K562 (cell line): ENCODE measurements around the gene PDK1. TPM values are rescaled to one million over a fixed set of nuclear protein-coding genes. Genes with fewer than 3 reads are reported as not detected.
A peak's percentile ranks its signal among the peaks of the same experiment; 100 is the strongest.

Source experiments
- ATAC-seq: fragments of 200-7000 bp; cut with Tn5 transposase; 3 replicates; pipeline ENCODE4 v1.9.1; 2020; ENCODE audit warnings: moderate library complexity
- BruUV-seq: library from RNA; stranded (reverse); fragments of 400-500 nt; replicated peaks from 2 replicates; lab custom pipeline; 2021; lab: Mats Ljungman, UMichigan
- CTCF ChIA-PET: fragments of 300-600 bp; formaldehyde crosslinking; extraction: SDS; loops from one replicate; lab custom pipeline; 2021; ENCODE audit warnings: low intra/inter-chr PET ratio; lab: Yijun Ruan, JAX
- POLR2A ChIA-PET: fragments of 300-600, 350-650 bp; sonication (Branson Sonifier 250); formaldehyde crosslinking; extraction: SDS; loops from one replicate; lab custom pipeline; 2021; ENCODE audit warnings: antibody characterized with exemption, inconsistent platforms; lab: Yijun Ruan, JAX
- DNase-seq, 4 experiments: peaks; one replicate each; pipeline versions ENCODE4 v3.0.0 to v3.0.0-alpha.2; 2011 to 2018; ENCODE audit warnings: low spot score in 3 of 4, mixed read lengths in 3 of 4; ENCODE audit errors: extremely low read depth in 1 of 4
- FAIRE-seq: peaks from 2 replicates; lab custom pipeline; 2011; peaks lifted over from hg19 to GRCh38; lab: Jason Lieb, UNC
- H2AFZ ChIP-seq: 2 replicates; pipeline ENCODE4 v1.6.0; 2011; ENCODE audit warnings: low read depth, low read length, control low read depth, inconsistent platforms
- H3K27ac ChIP-seq: fragments of 200-600 bp; 3 replicates; pipeline ENCODE4 v1.8.0; 2011; ENCODE audit warnings: low read depth, mild to moderate bottlenecking, control low read depth, inconsistent platforms, low read length, moderate library complexity, mixed read lengths; ENCODE audit errors: extremely low read depth
- H3K27me3 ChIP-seq, 2 experiments: fragments of 300-600 bp in 1 of 2; 2 replicates in 1 of 2; 3 replicates in 1 of 2; pipeline versions ENCODE4 v1.6.0 to v1.8.0; 2011; ENCODE audit warnings: inconsistent platforms in 2 of 2, low read length in 2 of 2, mild to moderate bottlenecking in 1 of 2, mixed read lengths in 1 of 2, moderate library complexity in 1 of 2; ENCODE audit not compliant: control insufficient read depth in 2 of 2, insufficient read depth in 2 of 2
- H3K36me3 ChIP-seq: fragments of 300-600 bp; 3 replicates; pipeline ENCODE4 v1.8.0; 2011; ENCODE audit warnings: mild to moderate bottlenecking, low read length, inconsistent platforms; ENCODE audit not compliant: control insufficient read depth, insufficient read depth
- H3K4me1 ChIP-seq, 2 experiments: fragments of 200-600 bp in 1 of 2; replicated peaks in 1 of 2; 2 replicates in 1 of 2; 3 replicates in 1 of 2; pipeline versions ENCODE4 v1.5.1 to v1.8.0; 2011; ENCODE audit warnings: inconsistent platforms in 2 of 2, low read length in 2 of 2, mild to moderate bottlenecking in 1 of 2, mixed read lengths in 1 of 2, moderate library complexity in 1 of 2; ENCODE audit not compliant: control insufficient read depth in 2 of 2, insufficient read depth in 2 of 2
- H3K4me2 ChIP-seq: 2 replicates; pipeline ENCODE4 v1.6.1; 2011; ENCODE audit warnings: low read length, control low read depth, inconsistent platforms, mixed read lengths; ENCODE audit not compliant: insufficient read depth
- H3K4me3 ChIP-seq: fragments of 200-600 bp; sonication (generic), shearing (Covaris generic); 2 replicates; pipeline ENCODE4 v1.5.1; 2016; ENCODE audit warnings: control low read depth, inconsistent platforms
- H3K79me2 ChIP-seq: fragments of 200-600 bp; 3 replicates; pipeline ENCODE4 v1.8.0; 2011; ENCODE audit warnings: low read length, inconsistent platforms; ENCODE audit not compliant: control insufficient read depth, insufficient read depth
- H3K9ac ChIP-seq, 2 experiments: 2 replicates each; pipeline versions ENCODE4 v1.6.0 to v1.6.1; 2011; ENCODE audit warnings: low read depth in 2 of 2, low read length in 2 of 2, control low read depth in 1 of 2, inconsistent platforms in 1 of 2, mild to moderate bottlenecking in 1 of 2, mixed read lengths in 1 of 2; ENCODE audit not compliant: insufficient read depth in 1 of 2
- H3K9me1 ChIP-seq: one replicate; pipeline ENCODE4 v1.6.0; 2011; ENCODE audit warnings: inconsistent platforms, mild to moderate bottlenecking, low read length, moderate library complexity; ENCODE audit not compliant: control insufficient read depth, insufficient read depth
- H3K9me3 ChIP-seq: replicated peaks from 2 replicates; pipeline ENCODE4 v1.5.1; 2011; ENCODE audit warnings: low read depth, low read length, inconsistent platforms; ENCODE audit not compliant: control insufficient read depth, insufficient read depth
- H4K20me1 ChIP-seq: replicated peaks from 2 replicates; pipeline ENCODE4 v1.6.1; 2011; ENCODE audit warnings: low read length, inconsistent platforms, mixed read lengths; ENCODE audit not compliant: control insufficient read depth, insufficient read depth
- DPF2 ChIP-seq: fragments of 450-650 bp; IDR thresholded peaks from 2 replicates; pipeline ENCODE4 v1.6.1; 2016
- FOSL1 ChIP-seq: fragments of 200-800 bp; sonication (Bioruptor generic); conservative IDR thresholded peaks from 2 replicates; pipeline ENCODE4 v1.6.1; 2016; ENCODE audit warnings: missing genetic modification characterization, missing compliant biosample characterization
- NFIC ChIP-seq: fragments of 450-650 bp; IDR thresholded peaks from 2 replicates; pipeline ENCODE4 v1.6.1; 2017; ENCODE audit warnings: mild to moderate bottlenecking, inconsistent platforms
- RAD21 ChIP-seq, 2 experiments: fragments of 250-450 bp in 1 of 2; fragments of 450-650 bp in 1 of 2; sonication (Bioruptor Pico) in 1 of 2; formaldehyde crosslinking in 1 of 2; IDR thresholded peaks in 1 of 2; conservative IDR thresholded peaks in 1 of 2; 2 replicates each; pipeline versions ENCODE4 v1.4.0 to v1.8.0; 2020 to 2022; ENCODE audit warnings: mild to moderate bottlenecking in 2 of 2, moderate library complexity in 1 of 2
- RBBP5 ChIP-seq: fragments of 200-600 bp; sonication (generic); IDR thresholded peaks from 2 replicates; pipeline ENCODE4 v1.6.1; 2012; ENCODE audit warnings: borderline replicate concordance, mild to moderate bottlenecking, low read length, control low read depth, inconsistent platforms; ENCODE audit not compliant: insufficient read depth, poor library complexity, severe bottlenecking
- SMARCA4 ChIP-seq: fragments of 450-650 bp; IDR thresholded peaks from 2 replicates; pipeline ENCODE4 v1.6.1; 2016
- TCF3 ChIP-seq: sonication (generic); formaldehyde crosslinking; IDR thresholded peaks from 2 replicates; pipeline ENCODE4 v1.4.0; 2020; ENCODE audit warnings: mild to moderate bottlenecking, missing genetic modification reagents
- ZNF324 ChIP-seq: fragments of 250-450 bp; sonication (Bioruptor Pico); IDR thresholded peaks from 2 replicates; pipeline ENCODE4 v1.4.0; 2020; ENCODE audit warnings: mild to moderate bottlenecking
- WGBS: fragments of 100-300 bp; shearing (Covaris generic); methylation state at CpG from one replicate; pipeline ENCODE4 v1.1.6; 2016; ENCODE audit warnings: low coverage, mixed read lengths; ENCODE audit not compliant: insufficient coverage; ENCODE audit errors: missing lambda C conversion rate; 5-methylcytosine and 5-hydroxymethylcytosine counted together
- in situ Hi-C: fragments of 300-500 bp; cut with MboI; formaldehyde crosslinking; loops from 4 replicates; pipeline ENCODE4 v1.15.0; 2018; ENCODE audit warnings: inconsistent platforms, mixed read lengths
- intact Hi-C: fragments of 100-400 bp; cut with micrococcal nuclease; formaldehyde crosslinking; loops from 2 replicates; pipeline ENCODE4 v1.14.2; 2022
- polyA plus RNA-seq, 8 experiments: library from polyadenylated mRNA; depleted of rRNA in 4 of 8; stranded (reverse) in 5 of 8; unstranded in 3 of 8; fragments of >200 nt; fragmentation: Nextera tagmentation in 2 of 8; fragmentation: Illumina TruSeq in 1 of 8; extraction: Ambion mirVana in 2 of 8; extraction: Trizol in 1 of 8; gene quantifications; 2 replicates each; pipeline versions ENCODE4 v1.2.1 to v1.2.3, GENCODE V29; 2011 to 2014; ENCODE audit warnings: inconsistent platforms in 1 of 8, missing spikeins in 1 of 8
- total RNA-seq, 7 experiments: library from RNA; depleted of rRNA in 6 of 7; stranded (reverse); fragments of >200 nt in 6 of 7; fragmentation: Illumina TruSeq in 2 of 7; extraction: Trizol in 2 of 7; gene quantifications; 2 replicates each; pipeline versions ENCODE4 v1.2.1 to v1.2.3, GENCODE V29; 2011 to 2021; ENCODE audit warnings: low replicate concordance in 1 of 7
- TF ChIP-seq, protein P1 (sequence below): sonication (generic); formaldehyde crosslinking; IDR thresholded peaks from 2 replicates; pipeline ENCODE4 v1.4.0; 2020; ENCODE audit warnings: mild to moderate bottlenecking, missing genetic modification reagents

Gene PDK1
- total and polyA plus RNA-seq, 9 of the 15 experiments (the other 6 are each of a cell fraction or from before 2014, with no cell fraction given) = 3.5 to 176 (median 13.9) TPM

DNA sequence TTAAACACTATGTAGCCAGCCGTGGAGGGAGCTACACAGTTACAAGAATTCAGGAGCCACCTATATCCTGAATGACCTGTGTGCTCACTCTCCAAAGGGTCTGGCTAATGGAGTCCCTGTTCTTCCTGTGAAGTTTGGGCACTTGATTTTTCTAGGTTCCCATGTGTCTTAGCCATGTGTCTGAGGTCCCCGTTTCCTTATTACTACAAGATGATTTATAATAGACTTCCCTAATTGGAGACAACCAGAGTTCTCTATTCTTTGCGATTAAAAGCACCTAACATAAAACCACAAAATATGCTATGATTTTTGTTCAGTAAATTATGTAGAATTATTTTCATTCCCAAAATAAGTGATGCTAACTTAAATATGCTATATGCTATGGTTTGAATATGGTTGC, 83.4 kb downstream of the PDK1 start:
- no peak overlapping the region for H3K4me3 ChIP-seq
- FAIRE-seq = no peak
- intact Hi-C loops = no loop called here
- H3K36me3 ChIP-seq = no peaks in the 10 kb centered on the region
- H3K27me3 ChIP-seq = peaks cover 7 to 31% of the 10 kb centered on the region in 2 experiments
- CTCF ChIA-PET = no interaction called here
- H3K79me2 ChIP-seq = no peaks in the 10 kb centered on the region
- no peaks in the 10 kb centered on the region for H4K20me1 ChIP-seq
- TF ChIP-seq RBBP5 (no peak), RAD21 (CRISPR knock-in tag; conservative IDR thresholded peaks at IDR 0.05 in 1 of 2, IDR thresholded peaks at IDR 0.05 in 1 of 2) (no peak), ZNF324 (no peak)
- TF ChIP-seq, all 486 proteins: peak for 0
- DNase-seq = no peak
- POLR2A ChIA-PET = no interaction called here
- Histone ChIP-seq H3K9me1 (no peaks in the 10 kb centered on the region), H3K9me3 (no peaks in the 10 kb centered on the region), H3K27ac (no peak overlapping the region), H3K4me2 (no peak overlapping the region), H3K9ac (no peak overlapping the region), H3K4me1 (no peaks in the 10 kb centered on the region; a peak in 1 of 5 replicates), H2AFZ (no peak overlapping the region)
- BruUV-seq = no TSS peak
- no peak for ATAC-seq
- 3% methylated on average over 3 of the region's 3 CpGs for WGBS
- in situ Hi-C loops = no loop called here

DNA sequence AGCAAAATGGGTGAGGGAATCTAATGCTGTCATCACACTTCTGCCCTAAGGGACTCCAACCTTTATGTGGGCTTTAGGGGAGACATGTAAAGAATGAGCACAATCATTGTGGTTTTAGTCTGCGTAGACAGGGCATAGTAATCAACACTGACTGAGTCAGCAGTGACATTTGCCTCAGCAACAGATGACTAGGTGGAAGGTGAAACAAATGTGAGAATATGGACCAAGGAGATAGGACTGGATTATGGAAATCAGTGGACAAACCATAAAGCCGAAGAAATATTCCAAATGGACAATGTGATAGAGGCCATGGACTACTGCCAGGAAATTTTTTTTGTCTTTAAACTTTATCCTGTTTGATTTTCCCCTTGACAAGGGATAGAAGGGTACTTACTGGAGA, 83.9 kb downstream of the PDK1 start:
- Histone ChIP-seq H3K27ac (no peak overlapping the region), H2AFZ (no peak overlapping the region), H3K4me1 (no peaks in the 10 kb centered on the region; a peak in 1 of 5 replicates), H3K27me3 (peaks cover 7 to 31% of the 10 kb centered on the region in 2 experiments), H4K20me1 (no peaks in the 10 kb centered on the region), H3K9me3 (no peaks in the 10 kb centered on the region), H3K4me2 (no peak overlapping the region), H3K9ac (no peak overlapping the region), H3K36me3 (no peaks in the 10 kb centered on the region), H3K4me3 (no peak overlapping the region), H3K9me1 (no peaks in the 10 kb centered on the region), H3K79me2 (no peaks in the 10 kb centered on the region)
- FAIRE-seq = peak; percentile 56
- intact Hi-C loops = no loop called here
- 0% methylated on average over 2 of the region's 2 CpGs for WGBS
- BruUV-seq = no TSS peak
- DNase-seq = peak in 2 of 4 experiments; percentile 11 to 24
- CTCF ChIA-PET = no interaction called here
- POLR2A ChIA-PET = no interaction called here
- in situ Hi-C loops = no loop called here
- ATAC-seq = peak; percentile 55
- TF ChIP-seq SMARCA4 = peak; percentile 35; the same call in 1 of the 2 replicates
- TF ChIP-seq NFIC = peak; percentile 56; the same call in 1 of the 2 replicates
- peak; percentile 49; the same call in 1 of the 2 replicates for TF ChIP-seq DPF2
- peak; percentile 88 for TF ChIP-seq FOSL1 (tag)
- TF ChIP-seq, protein P1, sequence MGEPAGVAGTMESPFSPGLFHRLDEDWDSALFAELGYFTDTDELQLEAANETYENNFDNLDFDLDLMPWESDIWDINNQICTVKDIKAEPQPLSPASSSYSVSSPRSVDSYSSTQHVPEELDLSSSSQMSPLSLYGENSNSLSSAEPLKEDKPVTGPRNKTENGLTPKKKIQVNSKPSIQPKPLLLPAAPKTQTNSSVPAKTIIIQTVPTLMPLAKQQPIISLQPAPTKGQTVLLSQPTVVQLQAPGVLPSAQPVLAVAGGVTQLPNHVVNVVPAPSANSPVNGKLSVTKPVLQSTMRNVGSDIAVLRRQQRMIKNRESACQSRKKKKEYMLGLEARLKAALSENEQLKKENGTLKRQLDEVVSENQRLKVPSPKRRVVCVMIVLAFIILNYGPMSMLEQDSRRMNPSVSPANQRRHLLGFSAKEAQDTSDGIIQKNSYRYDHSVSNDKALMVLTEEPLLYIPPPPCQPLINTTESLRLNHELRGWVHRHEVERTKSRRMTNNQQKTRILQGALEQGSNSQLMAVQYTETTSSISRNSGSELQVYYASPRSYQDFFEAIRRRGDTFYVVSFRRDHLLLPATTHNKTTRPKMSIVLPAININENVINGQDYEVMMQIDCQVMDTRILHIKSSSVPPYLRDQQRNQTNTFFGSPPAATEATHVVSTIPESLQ (CRISPR knock-in tag) = no peak
- TF ChIP-seq TCF3 = peak; percentile 71
